DMS53 treated with DMSO at 0.1 percent for 48 hours (cell line): ENCODE data around the gene SRP9.
"Not testable (repeated sequence)": the region's sequence is repeated elsewhere in the genome, so short reads cannot be mapped to it uniquely, and the experiment has no call there.

Experiments used
- DNase-seq: peaks from one replicate; lab custom pipeline; 2025; ENCODE audit not compliant: unreplicated experiment; lab: John Stamatoyannopoulos, UW

The SRP9 gene

DNA sequence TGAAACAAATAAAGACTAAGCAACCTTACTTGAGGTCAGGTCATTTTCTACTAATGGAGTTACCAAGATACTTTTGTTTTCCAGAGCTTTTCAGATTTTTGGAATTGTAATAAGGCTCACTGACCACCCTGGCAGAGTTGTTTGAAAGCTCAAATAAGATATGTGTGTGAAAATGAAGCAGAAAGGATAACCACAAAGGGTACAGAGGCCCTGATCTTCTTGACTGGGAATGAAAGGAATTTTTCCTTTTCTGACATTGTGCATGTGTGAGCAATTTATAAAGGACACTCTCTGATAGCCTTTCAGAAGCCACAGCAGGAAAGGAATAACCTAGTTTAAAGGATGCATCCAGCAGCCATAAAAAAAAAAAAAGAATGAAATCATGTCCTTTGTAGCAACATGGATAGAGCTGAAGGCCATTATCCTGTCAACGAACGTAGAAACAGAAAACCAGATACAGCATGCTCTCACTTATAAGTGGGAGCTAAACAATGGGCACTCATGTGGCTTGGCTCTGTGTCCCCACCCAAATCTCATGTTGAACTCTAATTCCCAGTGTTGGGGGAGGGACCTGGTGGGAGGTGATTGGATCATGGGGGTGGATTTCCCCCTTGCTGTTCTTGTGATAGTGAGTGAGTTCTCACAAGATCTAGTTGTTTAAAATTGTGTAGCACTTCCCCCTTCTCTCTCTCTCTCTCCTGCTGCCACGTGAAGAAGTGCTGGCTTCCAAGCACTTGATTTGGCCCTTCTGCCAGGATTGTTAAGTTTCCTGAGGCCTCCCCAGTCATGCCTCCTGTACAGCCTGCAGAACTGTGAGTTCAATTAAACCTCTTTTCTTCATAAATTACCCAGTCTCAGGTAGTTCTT, 3.1 kb upstream of the SRP9 start:
- no peak for DNase-seq

DNA sequence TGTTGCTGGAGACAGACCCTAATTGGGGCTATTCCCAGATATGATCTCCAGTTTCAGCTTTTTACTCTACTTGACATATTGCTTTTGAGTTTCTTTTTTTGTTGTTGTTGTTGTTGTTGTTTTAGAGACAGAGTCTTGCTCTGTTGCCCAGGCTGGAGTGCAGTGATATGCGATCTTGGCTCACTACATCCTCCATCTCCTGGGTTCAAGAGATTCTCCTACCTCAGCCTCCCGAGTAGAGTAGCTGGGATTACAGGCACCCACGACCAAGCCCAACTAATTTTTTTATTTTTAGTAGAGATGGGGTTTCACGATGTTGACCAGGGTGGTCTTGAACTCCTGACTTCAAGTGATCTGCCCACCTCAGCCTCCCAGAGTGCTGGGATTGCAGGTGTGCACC, 1.3 kb upstream of the SRP9 start:
- DNase-seq, result no peak

DNA sequence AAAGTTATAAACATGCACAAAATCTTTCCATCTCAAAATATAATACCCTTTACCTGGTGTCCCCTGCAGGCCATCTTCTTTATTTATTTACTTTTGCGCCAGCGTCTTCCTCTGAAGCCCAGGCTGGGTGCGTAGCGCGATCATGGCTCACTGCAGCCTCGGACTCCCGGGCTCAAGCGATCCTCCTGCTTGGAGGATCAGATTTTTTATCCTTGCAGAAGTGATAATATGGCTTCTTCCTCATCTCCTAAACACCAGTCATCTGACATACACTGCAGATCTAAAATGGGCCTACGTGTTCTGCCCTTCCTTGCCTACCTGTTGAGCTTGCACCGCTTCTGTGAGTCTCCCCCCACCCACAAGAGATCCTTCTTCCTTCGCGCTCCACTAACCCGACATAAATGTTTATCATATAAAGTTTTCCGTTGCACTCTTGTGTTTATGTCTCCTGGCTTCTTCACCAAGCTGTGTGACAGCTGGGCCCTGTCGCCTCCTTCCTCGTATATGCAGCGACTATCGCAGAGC, 506 bp upstream of the SRP9 start:
- no peak for DNase-seq

DNA sequence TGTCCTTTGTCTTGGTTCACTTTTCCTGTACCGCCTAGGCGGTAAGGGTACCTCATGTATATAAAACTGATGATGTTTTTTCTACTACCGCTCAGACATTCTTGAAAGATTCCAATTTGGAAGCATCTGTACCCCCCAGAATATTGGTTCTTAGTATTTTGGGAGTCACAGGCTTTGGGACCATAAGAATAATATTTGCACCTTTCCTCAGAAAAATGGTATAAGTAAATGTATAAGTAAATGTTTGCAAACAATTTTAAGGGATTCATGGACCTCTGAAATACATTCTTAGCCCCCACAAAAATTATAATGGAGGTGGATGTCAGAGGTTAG, 677 bp downstream of the SRP9 start:
- DNase-seq, result no peak

DNA sequence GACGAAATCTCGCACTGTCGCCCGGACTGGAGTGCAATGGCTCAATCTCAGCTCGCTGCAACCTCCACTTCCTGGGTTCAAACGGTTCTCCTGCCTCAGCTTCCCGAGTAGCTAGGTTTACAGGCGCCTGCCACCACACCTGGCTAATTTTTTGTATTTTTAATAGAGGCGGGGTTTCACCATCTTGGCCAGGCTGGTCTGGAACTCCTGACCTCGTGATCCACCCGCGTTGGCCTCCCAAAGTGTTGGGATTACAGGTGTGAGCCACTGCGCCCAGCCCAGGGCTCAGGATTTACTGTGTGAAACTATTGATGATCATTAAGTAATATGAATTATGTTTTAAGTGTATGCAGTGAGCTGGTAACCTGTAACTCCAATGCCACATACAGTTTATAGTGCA, 1.5 kb downstream of the SRP9 start:
- DNase-seq, result not testable (repeated sequence)

DNA sequence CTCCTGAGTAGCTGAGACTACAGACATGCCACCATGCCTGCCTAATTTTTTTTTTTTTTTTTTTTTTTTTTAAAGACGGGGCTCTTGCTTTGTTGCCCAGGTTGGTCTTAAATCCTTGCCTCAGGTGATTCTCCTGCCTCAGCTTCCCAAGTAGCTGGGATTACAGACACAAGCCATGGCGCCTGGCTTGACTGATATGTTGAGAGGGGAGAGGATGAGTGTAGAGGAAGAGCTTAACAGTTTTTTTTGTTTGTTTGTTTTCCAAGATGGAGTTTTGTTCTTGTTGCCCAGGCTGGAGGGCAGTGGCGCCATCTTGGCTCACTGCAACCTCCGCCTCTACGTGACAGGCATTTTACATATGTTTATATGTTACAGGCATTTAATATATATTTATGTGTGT, 2.5 kb downstream of the SRP9 start:
- DNase-seq, result no peak

DNA sequence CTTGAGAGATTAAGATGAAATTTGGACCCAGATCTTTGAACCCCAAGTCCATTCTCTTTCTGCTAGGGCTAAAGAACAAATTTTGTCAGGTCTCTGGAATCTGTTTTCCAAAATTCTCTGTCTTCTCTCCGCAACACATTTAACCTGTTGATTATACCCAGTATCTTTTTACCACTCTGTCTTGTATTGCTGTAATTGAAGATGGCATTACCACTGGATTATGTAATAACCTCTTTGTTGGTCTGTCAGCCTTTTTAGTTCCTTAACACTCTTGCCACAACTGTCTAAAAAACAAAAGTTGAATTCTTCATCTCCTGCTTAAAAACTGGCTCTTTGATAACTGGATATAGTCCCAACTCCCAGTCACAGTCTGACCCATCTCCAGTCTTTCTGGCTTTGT, 3.0 kb downstream of the SRP9 start:
- no peak for DNase-seq

DNA sequence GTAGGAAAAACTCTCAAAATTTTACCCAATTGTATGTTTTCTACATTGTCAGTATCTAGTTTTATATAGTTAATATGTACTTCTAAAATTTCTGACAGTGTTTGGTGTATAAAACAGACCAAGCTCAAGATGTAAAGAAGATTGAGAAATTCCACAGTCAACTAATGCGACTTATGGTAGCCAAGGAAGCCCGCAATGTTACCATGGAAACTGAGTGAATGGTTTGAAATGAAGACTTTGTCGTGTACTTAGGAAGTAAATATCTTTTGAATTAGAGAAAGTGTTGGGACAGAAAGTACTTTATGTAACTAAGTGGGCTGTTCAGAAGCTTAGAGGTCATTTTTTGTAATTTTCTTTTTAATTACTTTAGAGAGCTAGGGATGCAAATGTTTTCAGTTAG, 11.5 kb downstream of the SRP9 start:
- DNase-seq, result not testable (repeated sequence)

DNA sequence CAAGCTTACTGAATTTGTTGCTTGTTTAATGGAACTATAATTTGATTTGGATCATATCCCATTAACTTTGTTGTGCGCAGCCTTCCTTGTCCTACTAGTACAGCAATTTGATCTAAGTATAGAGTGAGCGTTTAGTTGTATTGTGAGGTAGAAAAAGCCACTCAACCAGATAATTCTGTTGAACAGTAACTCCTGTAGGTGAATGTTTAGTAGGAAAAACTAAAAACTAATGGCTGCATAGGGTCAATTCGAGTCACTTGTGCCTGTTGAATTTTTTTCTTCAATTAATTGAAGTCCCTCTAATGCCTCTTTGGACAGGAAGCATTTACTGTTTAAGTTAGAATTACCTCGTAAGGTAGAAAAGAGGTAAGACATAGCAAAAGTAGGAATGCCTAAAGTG, 17.3 kb downstream of the SRP9 start:
- DNase-seq, result no peak

DNA sequence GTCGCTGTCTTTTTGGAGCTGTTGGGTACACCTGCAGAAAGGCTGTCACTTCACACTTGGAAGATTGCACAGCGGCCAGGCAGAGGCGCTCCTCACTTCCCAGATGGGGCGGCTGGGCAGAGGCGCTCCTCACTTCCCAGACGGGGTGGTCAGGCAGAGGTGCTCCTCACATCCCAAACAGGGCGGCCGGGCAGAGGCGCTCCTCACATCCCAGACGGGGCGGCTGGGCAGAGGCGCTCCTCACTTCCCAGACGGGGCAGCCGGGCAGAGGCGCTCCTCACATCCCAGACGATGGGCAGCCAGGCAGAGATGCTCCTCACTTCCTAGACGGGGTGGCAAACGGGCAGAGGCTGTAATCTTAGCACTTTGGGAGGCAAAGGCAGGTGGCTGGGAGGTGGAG, 18.5 kb downstream of the SRP9 start:
- not testable (repeated sequence) for DNase-seq

DNA sequence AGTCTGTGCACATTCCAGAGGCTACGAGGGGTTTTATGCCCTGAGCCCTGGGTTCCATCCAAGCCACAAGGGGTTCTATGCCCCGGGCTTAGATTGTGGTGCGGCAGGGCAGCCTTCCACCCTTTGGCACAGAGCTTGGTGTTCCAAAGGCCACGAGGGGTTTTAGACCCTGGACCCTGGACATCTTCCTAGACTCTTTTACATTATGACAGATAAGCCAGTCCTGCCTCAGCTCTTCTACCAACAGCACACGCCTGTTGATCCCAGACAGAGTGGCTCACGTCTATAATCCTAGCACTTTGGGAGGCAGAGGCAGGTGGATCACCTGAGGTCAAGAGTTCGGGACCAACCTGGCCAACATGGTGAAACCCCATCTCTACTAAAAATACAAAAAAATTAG, 23.5 kb downstream of the SRP9 start:
- not testable (repeated sequence) for DNase-seq

DNA sequence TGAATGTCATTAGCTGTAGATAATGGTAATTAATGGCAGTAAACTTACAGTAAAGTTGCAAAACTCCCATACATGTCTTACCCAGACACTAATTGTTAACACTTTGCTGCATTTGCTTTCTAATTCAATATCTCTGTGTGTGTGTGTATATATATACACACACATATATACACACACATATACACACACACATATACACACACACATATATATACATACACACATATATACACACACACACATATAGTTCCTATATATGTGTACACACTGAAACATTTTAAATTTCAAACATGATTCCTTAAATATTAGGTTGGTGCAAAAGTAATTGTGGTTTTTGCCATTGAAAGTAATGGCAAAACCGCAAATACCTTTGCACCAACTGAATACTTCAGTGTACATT, 28.6 kb downstream of the SRP9 start:
- DNase-seq, result no peak

DNA sequence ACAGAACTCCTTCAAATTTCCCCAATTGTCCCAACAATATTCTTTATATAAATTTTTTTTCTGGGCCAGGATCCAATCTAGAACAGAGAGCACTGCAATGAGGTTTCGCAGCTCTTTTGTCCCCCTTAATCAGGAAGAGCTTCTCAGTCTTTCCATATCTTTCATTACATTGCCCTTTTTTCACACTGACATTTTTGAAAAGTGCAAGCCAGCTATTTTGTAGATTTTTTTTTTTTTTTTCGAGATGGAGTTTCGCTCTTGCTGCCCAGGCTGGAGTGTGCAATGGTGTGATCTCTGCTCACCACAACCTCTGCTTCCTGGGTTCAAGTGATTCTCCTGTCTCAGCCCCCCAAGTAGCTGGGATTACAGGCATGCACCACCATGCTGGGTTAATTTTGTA, 29.1 kb downstream of the SRP9 start:
- not testable (repeated sequence) for DNase-seq

DNA sequence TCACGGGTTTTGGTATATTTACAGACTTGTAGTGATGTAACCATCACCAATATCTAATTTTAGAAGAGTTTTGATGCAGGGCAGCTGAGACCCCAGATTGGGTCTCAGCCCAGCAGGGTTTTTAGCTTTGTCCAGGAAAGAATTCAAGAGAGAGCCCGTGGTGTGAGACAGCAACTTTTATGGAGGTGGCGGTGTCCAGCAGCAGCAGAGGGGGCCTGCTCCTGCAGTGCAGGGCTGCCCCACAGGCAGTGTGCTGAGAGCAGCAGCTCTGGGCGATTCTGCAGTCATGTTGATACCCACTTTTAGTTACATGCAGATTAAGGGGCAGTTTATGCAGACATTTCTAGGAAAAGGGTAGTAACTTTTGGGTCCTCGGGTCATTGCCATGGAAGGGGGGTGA, 30.5 kb downstream of the SRP9 start:
- DNase-seq, result no peak

DNA sequence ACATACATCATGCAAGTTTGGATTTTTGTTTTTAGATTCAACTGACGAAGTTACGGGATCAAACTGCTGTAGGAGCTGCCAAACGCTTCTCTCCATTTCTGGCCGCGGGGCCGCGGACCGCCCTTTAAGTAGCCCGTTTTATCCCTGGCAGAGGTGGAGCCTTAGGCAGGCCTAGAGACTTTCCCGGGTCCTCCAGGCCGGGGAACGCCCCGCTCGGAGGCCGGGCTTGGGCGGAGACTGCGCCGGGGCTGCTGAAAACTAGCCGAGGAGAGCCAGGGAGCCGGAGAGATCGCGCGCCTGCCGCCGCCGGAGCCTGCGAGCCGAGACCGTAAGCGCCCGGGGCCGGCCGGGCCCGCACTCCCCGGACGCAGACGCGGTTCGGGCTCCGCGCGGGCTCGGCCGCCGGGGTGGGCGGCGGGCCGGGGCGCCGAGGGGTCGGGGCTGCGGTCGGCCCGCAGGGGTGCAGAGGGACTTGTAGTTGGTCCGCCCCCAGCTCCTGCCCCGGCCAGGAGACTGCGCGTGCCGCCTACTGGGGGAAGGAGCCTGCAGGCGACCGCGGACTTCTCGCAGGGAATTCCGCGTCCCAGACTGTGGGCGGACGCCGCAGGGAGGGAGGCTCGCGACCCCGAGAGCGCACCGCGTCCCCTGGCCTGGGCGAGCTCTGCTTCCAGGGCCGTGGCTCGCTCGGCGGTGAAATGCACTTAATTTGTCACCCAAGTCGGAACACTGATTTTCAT, 32.4 kb downstream of the SRP9 start, which contains the start of gene EPHX1:
EPHX1 (plus strand) TSS at position 283 of the 737 bp plus-strand sequence. CDS start 18,606 bp downstream, outside the sequence.
- DNase-seq, result peak; percentile 85

DNA sequence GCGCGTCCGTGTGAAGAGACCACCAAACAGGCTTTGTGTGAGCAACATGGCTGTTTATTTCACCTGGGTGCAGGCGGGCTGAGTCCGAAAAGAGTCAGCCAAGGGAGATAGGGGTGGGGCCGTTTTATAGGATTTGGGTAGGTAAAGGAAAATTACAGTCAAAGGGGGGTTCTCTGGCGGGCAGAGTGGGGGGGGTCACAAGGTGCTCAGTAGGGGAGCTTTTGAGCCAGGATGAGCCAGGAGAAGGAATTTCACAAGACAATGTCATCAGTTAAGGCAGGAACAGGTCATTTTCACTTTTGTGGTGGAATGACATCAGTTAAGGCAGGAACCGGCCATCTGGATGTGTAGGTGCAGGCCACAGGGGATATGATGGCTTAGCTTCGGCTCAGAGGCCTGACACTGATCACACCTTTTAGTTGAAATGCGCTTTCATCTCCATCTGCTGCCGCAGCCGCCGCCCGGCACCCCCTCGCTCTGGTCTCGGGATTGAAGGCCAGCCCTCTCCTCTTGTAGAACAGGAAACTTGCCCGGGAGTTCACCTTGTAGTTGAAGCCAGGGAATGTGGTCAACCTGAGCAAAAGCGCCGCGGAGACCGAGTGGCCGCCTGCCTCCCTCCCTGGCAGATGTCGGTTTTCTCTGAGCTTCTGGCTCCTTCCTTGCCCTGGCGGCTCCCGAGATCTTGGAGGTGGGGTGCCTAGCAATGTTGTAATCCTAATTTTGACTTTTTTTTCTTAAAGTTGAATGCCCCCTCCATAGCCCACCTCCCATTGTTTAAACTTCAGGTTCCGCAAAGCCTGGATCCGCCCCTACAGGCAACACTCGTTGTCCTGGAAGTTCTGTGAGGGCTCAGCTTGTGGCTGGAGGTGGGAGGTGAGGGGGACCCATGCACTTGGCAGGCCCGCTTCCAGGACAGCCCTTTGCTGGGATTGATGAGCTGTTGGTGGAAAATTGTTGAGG, 33.2 kb downstream of the SRP9 start:
- DNase-seq, result not testable (repeated sequence)

DNA sequence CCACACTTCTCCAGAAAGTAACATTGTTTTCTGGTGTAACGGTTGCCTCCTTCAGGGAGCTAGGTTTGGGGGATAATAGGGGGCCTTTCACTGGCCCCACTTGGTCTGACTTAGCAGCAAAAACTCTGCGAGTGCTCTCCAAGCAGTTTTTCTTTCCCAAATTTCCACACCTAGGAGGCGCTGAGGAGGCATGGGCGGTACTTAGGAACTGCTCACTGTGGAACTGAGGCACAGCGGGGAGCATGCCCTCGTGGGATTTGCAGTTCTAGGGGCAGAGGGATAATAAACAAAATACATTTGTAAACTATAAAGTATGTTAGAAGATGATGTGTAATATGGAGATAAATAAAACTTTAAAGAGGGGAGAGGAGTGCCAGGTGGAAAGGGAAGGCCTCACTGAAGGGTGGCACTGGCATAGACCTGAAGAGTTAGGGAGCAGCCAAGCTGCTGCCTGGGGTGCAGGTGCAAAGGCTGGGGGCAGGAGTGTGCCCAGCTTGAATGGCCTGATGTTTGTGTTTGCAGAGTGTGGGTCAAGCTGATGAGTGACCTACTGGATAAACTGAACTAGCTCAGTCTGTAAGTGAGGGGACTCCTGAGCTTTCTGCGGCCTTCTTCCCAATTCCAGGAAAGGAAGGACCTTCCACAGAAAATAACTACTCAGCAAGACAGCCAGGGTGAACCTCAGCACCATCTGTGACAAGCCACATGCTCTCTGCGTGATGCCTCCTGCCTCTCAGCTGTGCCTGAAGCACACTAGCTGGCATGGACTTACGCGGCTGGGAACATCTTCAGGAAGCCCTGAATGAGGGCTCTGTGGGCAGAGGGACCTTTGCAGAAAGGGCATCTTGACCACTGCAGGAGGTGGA, 34.2 kb downstream of the SRP9 start:
- DNase-seq, result no peak

DNA sequence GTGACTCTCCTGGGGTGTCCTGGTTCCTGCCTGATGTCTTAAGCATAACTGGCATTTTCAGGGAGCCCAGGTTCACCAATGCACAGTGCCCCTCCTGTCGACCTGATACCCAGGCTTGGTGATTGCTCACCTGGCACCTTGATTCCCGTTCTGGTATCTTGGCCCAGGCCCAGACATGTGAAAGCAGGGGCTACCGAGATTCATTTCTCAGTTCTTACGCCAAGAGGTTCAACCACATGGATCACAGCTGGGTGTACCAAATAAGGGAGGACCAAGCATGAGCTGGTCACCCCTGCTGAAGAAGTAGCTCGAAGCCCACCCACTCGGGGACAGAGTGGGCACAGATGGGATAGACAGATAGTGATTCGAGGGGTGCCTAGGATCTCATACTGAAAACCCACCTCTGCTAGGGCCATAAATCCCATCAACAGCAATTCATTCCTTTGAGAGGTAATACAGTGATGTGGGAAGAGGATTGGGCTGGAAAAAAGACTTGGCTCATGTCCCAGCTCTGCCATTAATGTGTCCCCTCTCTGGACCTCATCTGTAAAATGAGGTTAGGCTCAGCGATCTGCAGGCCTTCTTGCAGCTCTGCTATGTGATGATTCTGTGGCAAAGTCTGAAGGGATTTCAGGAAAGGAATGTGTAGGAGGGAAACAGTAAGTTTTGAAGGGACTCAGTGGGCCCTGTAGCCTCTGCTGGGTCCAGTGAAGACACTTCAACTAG, 35.0 kb downstream of the SRP9 start:
- DNase-seq, result no peak

DNA sequence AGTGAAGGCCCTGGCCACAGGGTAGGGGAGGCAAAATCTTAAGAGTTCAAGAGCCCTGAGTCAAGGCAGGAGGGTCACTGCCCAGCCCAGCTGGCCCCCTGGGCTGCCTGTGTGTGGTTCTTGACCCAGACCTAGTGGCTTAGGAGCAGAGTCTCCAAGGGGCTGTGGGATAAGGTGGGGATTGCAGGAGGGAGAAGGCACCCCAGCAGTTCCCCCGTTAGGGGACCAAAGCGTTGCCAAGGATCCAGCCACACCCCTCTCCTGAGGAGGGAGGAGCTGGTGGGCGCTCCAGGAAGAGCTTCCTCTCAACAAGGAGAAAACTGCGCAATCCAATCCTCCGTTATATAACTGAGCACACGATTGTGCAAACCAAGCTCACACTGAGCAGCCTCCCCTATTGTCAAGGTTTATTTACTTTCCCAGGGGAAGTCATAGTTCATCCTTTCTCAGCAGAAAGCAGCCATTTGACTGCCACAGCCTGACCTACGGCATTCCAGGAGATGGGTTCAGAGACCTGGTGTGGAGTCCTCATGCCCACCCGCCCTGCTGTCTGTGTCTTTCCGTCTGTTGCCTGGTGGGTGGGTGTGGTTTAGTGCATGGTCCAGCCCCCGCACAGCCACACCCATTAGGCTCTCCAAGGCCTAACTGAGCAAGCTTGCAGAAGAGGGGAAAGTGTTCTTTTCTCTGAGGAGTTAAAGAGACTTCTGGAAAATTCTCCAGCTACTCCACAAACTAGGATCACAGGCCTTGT, 35.8 kb downstream of the SRP9 start:
- peak; percentile 63 for DNase-seq
